Thyroid gland (tissue), 4 donors: ENCODE measurements around the gene APAF1. TPM values are rescaled to one million over a fixed set of nuclear protein-coding genes. Genes with fewer than 3 reads are reported as not detected.
"Not testable (repeated sequence)": the region's sequence is repeated elsewhere in the genome, so short reads cannot be mapped to it uniquely, and the experiment has no call there.

Experiments used
- DNase-seq, 2 donors: peaks; one replicate each; pipeline ENCODE4 v3.0.0-alpha.2; 2019
- H3K27ac ChIP-seq, 3 donors: fragments of 200-600 bp; sonication (generic); 1 replicate in 2 of 3; 2 replicates in 1 of 3; pipeline ENCODE4 v1.5.1; 2016 to 2019; ENCODE audit warnings: mild to moderate bottlenecking in 1 of 3, moderate library complexity in 1 of 3
- H3K27me3 ChIP-seq: fragments of 200-600 bp; sonication (generic); one replicate; pipeline ENCODE4 v1.5.1; 2019
- H3K36me3 ChIP-seq, 2 donors: fragments of 200-600 bp; sonication (generic); one replicate each; pipeline ENCODE4 v1.5.1; 2016 to 2019
- H3K4me1 ChIP-seq, 2 donors: fragments of 200-600 bp; sonication (generic); one replicate each; pipeline ENCODE4 v1.5.1; 2017 to 2019
- H3K4me3 ChIP-seq, 3 donors: fragments of 200-600 bp; sonication (generic); replicated peaks in 1 of 3; 1 replicate in 2 of 3; 2 replicates in 1 of 3; pipeline ENCODE4 v1.5.1; 2016; ENCODE audit warnings: mild to moderate bottlenecking in 1 of 3
- H3K9me3 ChIP-seq: fragments of 200-600 bp; sonication (generic); one replicate; pipeline ENCODE4 v1.5.1; 2017
- POLR2A ChIP-seq, 2 donors: fragments of 450-650 bp; IDR thresholded peaks; one replicate each; pipeline ENCODE4 v1.6.1; 2017; ENCODE audit warnings: antibody characterized with exemption in 2 of 2, mild to moderate bottlenecking in 2 of 2, moderate library complexity in 1 of 2
- whole genome bisulfite sequencing, 2 donors: methylation state at CpG; one replicate each; pipeline ENCODE4 v1.1.5; 2017; 5-methylcytosine and 5-hydroxymethylcytosine counted together
- intact Hi-C: fragments of 100-400 bp; cut with DNase I; formaldehyde crosslinking; loops from one replicate; pipeline ENCODE4 v1.15.1; 2023
- total RNA-seq, 4 donors: library from RNA; depleted of rRNA; stranded (reverse); fragments of >200 nt; gene quantifications; one replicate each; pipeline ENCODE4 v1.2.3, GENCODE V29; 2016
- TF ChIP-seq, protein P1 (sequence below), 6 experiments: fragments of 200-600 bp in 3 of 6; fragments of 450-650 bp in 3 of 6; sonication (generic) in 3 of 6; IDR thresholded peaks; one replicate each; pipeline ENCODE4 v1.5.1; 2016 to 2019; ENCODE audit warnings: antibody characterized with exemption in 6 of 6, mild to moderate bottlenecking in 2 of 6, inconsistent platforms in 1 of 6, moderate library complexity in 1 of 6

APAF1 gene
- total RNA-seq, 4 donors from 2014 or later: 11.7 to 17.2 (median 14.2) TPM

- 91 to 96% methylated on average over 3 of the region's 3 CpGs for WGBS, 2 donors
- Histone ChIP-seq H3K27me3 (no peaks in the 10 kb centered on the region), H3K4me1 (peaks cover 6% of the 10 kb centered on the region in 2 donors), H3K36me3 (no peaks in the 10 kb centered on the region), H3K9me3 (no peaks in the 10 kb centered on the region), H3K4me3 (no peak overlapping the region), H3K27ac (no peak overlapping the region)
- intact Hi-C loops: no loop called here
- TF ChIP-seq, protein P1, sequence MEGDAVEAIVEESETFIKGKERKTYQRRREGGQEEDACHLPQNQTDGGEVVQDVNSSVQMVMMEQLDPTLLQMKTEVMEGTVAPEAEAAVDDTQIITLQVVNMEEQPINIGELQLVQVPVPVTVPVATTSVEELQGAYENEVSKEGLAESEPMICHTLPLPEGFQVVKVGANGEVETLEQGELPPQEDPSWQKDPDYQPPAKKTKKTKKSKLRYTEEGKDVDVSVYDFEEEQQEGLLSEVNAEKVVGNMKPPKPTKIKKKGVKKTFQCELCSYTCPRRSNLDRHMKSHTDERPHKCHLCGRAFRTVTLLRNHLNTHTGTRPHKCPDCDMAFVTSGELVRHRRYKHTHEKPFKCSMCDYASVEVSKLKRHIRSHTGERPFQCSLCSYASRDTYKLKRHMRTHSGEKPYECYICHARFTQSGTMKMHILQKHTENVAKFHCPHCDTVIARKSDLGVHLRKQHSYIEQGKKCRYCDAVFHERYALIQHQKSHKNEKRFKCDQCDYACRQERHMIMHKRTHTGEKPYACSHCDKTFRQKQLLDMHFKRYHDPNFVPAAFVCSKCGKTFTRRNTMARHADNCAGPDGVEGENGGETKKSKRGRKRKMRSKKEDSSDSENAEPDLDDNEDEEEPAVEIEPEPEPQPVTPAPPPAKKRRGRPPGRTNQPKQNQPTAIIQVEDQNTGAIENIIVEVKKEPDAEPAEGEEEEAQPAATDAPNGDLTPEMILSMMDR (IDR thresholded peaks at IDR 0.05): no peak
- TF ChIP-seq POLR2A (IDR thresholded peaks at IDR 0.05): no peak
- DNase-seq: no peak
Measured at GRCh38 chr12:98748463-98748862, 103.4 kb downstream of the APAF1 start.

GRCh38 chr12:98750511-98750910 lies 105.4 kb downstream of the APAF1 start:
- Histone ChIP-seq H3K27me3 (no peaks in the 10 kb centered on the region), H3K4me3 (no peak overlapping the region), H3K4me1 (peaks cover 6% of the 10 kb centered on the region in 2 donors), H3K9me3 (no peaks in the 10 kb centered on the region), H3K27ac (no peak overlapping the region), H3K36me3 (no peaks in the 10 kb centered on the region)
- TF ChIP-seq, protein P1 (IDR thresholded peaks at IDR 0.05): no peak
- TF ChIP-seq POLR2A (IDR thresholded peaks at IDR 0.05): no peak
- intact Hi-C loops: no loop called here
- WGBS, 2 donors: 69 to 79% methylated on average over 9 of the region's 9 CpGs
- no peak for DNase-seq

GRCh38 chr12:98751580-98752115 lies 106.6 kb downstream of the APAF1 start:
- TF ChIP-seq POLR2A (IDR thresholded peaks at IDR 0.05): no peak
- TF ChIP-seq, protein P1 (IDR thresholded peaks at IDR 0.05): no peak
- Histone ChIP-seq H3K9me3 (no peaks in the 10 kb centered on the region), H3K27ac (no peak overlapping the region), H3K27me3 (no peaks in the 10 kb centered on the region), H3K4me3 (no peak overlapping the region), H3K36me3 (no peaks in the 10 kb centered on the region), H3K4me1 (no peaks in the 10 kb centered on the region)
- intact Hi-C loops: no loop called here
- DNase-seq: no peak
- 80 to 81% methylated on average over 4 of the region's 4 CpGs for WGBS, 2 donors

- H3K9me3 ChIP-seq: no peaks in the 10 kb centered on the region
- DNase-seq: no peak
- TF ChIP-seq, protein P1 (IDR thresholded peaks at IDR 0.05): no peak
- TF ChIP-seq POLR2A (IDR thresholded peaks at IDR 0.05): no peak
- intact Hi-C loops: no loop called here
- no peaks in the 10 kb centered on the region for H3K36me3 ChIP-seq
- no peaks in the 10 kb centered on the region for H3K4me1 ChIP-seq
- no peak overlapping the region for H3K27ac ChIP-seq
- H3K27me3 ChIP-seq: no peaks in the 10 kb centered on the region
- 81 to 88% methylated on average over 5 of the region's 5 CpGs for WGBS, 2 donors
- no peak overlapping the region for H3K4me3 ChIP-seq
Measured at GRCh38 chr12:98752726-98753125, 107.6 kb downstream of the APAF1 start.

DNA sequence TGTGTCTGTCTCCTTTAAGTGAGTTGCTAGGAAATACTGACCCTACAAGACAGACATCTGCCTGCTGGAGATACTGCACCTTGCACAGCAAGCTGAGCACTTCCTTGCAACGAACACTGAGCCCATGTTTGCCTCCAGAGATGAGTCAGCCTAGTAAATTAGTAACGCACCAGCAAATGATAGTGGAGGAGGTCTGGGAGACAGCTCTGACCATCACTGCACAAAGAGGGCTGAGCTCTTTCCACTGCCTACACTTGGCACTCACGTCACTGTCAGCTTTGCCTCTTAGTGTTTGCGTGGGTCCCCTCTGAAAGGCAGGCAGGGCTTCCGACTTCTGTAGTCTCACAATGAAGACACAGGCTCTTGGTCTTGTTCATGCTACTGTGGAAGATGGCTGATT lies 109.0 kb downstream of the APAF1 start:
- Histone ChIP-seq H3K27me3 (no peaks in the 10 kb centered on the region), H3K27ac (no peak overlapping the region), H3K4me1 (no peaks in the 10 kb centered on the region), H3K9me3 (no peaks in the 10 kb centered on the region), H3K36me3 (no peaks in the 10 kb centered on the region), H3K4me3 (no peak overlapping the region)
- TF ChIP-seq, protein P1 (IDR thresholded peaks at IDR 0.05): no peak
- no peak for TF ChIP-seq POLR2A (IDR thresholded peaks at IDR 0.05)
- intact Hi-C loops: no loop called here
- 72 to 84% methylated on average over 5 of the region's 5 CpGs for WGBS, 2 donors
- DNase-seq: no peak

DNA sequence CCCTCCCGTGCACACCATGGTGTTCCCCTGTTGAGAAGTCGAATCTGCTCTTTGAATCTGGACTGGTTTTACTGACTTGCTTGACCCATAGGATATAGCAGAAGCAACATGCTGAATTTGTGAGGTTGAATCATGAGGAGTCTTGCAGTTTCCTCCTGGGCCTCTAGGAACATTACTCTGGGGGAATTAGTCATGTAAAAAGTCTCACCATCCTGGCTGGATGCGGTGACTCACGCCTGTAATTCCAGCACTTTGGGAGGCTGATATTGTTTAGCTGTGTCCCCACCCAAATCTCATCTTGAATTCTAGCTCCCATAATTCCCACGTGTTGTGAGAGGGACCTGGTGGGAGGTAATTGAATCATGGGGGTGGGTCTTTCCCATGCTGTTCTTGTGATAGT lies 110.8 kb downstream of the APAF1 start:
- H3K36me3 ChIP-seq, H3K4me1 ChIP-seq, H3K27ac ChIP-seq, H3K27me3 ChIP-seq, H3K9me3 ChIP-seq, intact Hi-C loops, H3K4me3 ChIP-seq, DNase-seq: not testable (repeated sequence)
- WGBS, 2 donors: 90 to 98% methylated on average over 5 of the region's 5 CpGs
